Retina (tissue), 1 donor: ENCODE results near the gene ZNF320.
"Not testable (repeated sequence)": the region's sequence is repeated elsewhere in the genome, so short reads cannot be mapped to it uniquely, and the experiment has no call there.

Experiments
- DNase-seq: peaks from one replicate; pipeline ENCODE4 v3.0.0-alpha.2; 2016

The ZNF320 gene

DNA sequence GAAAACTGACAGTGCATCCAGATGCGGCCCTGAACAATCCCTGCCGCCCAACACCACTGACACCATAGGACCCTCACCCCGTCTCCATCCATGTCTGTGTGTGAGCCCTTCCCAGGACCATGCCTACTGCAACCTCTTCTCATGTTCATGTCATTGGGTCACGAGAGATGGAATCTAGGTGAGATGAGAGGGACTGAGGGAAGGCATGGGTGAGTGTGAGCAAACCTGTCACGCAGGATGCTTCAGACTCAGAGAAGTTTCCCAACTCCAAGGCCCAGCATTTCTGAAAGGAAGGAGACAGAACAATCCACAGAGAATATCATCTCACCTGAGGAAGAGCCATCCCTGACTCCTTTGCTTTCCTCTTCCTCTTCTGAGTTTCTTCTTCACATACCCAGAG, 20.1 kb upstream of the ZNF320 start:
- no peak for DNase-seq

DNA sequence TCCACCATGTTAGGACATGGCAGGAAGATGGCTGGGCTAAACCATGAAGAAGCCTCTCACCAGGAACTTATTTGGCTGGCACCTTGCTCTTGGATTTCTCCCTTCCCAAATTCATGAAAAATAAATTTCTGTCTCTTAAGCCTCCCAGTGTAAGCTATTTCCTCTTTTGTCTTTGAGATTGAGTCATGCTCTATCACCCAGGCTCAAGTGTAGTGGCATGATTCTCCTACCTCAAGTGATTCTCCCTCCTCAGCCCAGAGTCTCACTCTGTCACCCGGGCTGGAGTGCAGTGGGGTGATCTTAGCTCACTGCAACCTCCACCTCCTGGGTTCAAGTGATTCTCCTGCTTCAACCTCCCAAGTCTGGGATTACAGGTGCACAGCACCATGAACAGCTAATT, 13.2 kb upstream of the ZNF320 start:
- DNase-seq = no peak

DNA sequence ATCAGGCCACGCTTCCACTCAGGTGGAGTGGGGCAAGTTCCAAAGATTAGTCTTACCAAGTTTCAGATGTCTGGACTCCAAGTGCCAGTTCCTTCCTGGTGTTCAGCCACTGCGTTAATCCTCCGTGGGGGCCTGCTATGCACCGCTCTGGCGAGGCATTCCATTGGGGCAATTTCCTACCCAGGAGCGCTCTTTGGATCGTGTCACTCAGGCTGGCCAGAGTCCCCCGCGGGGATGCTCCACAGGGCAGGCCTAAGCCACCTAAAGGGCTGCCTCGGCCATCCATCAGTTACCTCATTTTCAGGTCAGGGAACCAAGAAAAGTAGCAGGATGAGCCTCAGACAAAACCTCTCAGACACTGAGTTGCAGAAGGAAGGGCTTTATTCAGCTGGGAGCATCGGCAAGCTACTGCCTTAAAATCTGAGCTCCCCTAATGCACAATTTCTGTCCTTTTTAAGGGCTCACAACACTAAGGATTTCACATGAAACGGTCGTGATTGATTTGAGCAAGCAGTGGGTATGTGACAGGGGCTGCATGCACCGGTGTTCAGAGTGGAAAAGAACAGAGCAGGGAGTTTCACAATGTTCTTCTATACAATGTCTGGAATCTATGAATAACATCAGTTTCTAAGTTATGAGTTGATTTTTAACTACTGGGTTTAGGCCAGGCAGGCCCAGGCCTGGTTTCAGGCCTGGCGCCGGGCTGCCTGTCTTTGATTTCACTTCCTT, 6.8 kb upstream of the ZNF320 start:
- not testable (repeated sequence) for DNase-seq

DNA sequence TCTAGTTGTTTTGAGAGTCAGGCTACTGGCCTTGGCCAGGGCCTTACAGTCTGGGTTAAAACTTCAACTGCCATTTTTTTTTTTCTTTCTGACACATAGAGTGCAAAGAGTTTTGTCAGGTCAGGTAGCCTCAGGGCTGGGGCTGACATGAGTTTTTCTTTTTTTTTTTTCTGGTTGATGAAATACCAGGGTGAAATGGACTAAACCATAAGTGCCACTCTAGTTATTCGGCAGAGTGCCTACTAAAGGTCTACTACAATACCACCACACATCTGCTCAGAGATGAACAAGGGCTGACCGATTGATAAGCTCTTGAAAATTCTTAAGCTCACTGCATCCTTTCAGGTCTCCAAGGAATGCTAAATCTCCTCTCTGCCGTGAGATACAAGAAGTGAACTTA, 4.4 kb upstream of the ZNF320 start:
- no peak for DNase-seq

DNA sequence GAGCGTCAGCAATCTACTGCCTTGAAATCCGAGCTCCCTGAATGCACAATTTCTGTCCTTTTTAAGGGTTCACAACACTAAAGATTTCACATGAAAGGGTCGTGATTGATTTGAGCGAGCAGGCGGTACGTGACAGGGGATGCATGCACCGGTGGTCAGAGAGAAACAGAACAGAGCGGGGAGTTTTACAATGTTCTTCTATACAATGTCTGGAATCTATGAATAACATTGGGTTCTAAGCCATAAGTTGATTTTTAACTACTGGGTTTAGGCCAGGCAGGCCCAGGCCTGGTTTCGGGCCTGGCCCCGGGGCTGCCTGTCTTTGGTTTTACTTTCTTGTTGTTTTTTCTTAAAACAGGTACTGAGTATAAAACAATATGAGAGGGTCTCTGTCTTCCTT, 1.2 kb upstream of the ZNF320 start:
- DNase-seq = not testable (repeated sequence)

DNA sequence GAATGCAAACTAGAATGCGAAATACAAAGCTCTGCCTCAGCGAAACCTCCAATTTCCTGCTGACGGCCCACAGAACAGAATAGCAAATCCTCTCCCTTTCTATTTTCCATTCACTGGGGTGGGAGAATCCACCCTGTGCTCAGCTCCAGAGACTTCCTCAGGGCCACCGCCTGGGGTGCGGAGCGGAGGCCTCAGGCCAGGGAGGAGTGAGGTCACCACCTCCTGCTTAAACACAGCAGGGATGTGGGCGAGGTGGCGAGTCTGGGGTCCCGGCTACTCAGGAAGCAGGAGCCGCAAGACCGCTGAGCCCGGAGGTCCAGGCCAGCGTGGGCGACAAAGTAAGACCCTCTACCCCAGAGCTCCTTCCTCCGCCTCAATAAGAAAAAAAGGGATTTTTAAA, 666 bp upstream of the ZNF320 start:
- no peak for DNase-seq

DNA sequence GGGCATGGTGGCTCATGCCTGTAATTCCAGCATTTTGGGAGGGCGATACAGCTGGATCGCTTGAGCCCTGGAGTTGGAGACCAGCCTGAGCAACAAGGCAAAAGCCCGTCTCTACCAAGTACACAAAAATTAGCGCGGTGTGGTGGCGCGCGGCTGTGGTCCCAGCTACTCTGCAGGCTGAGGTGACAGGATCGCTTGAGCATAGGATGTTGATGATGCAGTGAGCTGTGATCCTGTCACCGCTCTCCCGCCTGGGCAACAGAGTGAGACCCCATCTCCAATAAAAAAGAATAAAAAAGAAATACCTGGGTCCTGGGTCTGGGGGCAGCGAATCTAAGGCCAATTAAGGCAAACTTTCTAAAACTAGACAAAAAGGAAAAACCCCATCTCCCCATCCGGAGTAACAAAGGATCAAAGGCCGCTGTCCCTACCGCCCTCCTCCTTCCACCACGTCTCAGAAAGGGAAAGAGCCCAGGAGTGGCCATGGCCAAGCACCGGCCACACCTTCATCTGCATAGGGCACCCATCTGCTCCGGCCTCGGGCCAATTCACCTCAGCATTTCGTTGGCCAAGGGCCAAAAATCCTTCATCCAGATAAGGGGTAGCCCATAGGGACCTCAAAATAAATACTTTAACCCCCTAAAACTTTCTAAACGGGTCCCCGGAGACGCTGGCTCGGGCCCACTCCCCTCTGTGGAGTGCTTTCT, 851 bp downstream of the ZNF320 start:
- no peak for DNase-seq

DNA sequence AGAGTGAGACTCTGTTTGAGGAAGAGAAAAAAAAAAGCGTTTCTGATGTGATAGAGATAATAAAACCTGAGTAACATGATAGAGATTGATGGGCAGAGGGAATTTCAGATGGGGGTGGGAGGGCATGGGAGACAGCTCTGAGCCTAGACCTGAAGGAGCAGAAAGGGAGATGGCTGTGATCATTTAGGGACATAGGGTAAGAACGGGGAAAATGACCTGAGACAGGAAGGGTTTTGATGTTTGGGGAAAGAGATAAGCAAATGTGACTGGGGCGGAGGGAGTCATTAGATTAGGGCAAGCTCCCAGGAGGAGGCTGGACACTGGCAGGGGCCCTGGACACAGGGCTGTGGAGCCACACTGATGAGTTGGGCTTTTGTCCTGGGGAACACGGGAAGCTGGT, 6.1 kb downstream of the ZNF320 start:
- no peak for DNase-seq

DNA sequence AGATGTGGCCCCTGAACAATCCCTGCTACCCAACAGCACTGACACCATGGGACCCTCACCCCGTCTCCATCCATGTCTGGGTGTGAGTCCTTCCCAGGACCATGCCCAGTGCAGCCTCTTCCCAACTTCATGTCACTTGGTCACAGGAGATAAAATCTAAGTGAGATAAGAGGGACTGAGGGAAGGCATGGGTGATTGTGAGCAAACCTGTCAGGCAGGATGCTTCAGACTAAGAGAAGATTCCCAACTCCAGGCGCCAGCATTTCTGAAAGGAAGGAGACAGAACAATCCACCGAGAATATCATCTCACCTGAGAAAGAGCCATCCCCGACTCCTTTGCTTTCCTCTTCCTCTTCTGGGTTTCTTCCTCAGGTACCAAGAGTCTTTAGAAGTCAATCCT, 7.5 kb downstream of the ZNF320 start:
- no peak for DNase-seq

DNA sequence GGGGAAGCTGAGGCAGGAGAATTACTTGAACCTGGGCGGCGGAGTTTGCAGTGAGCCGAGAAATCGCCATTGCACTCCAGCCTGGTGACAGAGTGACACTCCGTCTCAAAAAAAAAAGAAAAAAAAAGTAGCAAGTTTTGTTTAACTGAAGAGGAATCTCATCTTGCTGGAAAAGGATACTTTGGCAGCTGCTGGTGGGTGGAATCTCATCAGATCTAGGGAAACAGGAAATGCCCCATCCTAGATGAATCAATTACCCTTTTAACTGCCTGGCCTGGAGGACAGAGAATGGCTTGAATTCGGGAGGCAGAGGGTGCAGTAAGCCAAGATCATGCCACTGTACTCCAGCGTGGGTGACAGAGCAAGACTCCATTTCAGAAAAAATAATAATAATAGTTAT, 8.4 kb downstream of the ZNF320 start:
- no peak for DNase-seq

DNA sequence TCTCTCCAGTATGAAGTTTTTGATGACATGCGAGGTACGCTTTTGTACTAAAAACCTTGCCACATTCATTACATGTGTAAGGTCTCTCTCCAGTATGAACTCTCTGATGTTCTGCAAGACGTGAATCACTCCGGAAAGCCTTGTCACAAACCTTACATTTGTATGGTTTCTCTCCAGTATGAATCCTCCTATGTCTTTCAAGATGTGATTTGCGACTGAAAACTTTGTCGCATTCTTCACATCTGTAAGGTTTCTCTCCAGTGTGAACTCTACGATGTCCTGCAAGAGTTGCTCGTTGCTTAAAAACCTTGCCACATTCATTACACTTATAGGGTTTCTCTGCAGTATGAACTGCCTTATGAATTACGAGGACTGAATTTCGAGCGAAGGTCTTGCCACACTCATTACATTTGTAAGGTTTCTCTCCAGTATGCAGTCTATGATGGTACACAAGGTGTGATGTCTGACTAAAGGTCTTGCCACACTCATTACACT, 16.5 kb downstream of the ZNF320 start:
- no peak for DNase-seq

DNA sequence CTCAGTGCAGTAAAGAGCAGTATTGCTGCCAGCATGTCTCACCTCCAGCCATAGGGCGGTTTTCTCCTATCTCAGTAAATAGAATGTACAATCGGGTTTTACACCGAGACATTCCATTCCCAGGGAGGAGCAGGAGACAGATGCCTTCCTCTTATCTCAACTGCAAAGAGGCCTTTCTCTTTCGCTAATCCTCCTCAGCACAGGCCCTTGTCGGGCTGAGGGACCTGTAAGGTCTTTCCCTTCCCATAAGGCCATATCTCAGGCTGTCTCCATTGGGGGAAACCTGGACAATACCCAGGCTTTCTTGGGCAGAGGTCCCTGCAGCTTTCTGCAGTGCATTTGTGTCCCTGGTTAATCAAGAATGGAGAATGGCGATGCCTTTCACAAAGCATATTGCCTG, 24.4 kb downstream of the ZNF320 start:
- not testable (repeated sequence) for DNase-seq

DNA sequence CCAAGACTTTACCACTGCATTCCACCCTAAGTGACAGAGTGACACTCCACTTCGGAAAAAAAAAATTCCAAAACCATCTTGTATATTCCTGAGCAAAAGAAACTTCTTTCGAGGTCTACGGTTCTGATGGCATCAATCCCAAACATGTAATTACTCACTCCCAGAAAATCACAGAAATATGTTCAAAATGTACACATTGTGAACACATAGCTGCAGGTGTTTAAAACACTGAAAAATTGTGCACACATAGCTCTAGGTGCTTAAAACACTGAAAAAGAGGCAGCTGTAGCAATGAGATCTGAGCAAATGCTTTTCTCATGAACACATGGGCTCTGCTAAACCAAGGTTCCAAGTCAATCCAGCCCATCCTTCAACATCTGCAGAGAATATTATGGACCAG, 26.0 kb downstream of the ZNF320 start:
- no peak for DNase-seq

DNA sequence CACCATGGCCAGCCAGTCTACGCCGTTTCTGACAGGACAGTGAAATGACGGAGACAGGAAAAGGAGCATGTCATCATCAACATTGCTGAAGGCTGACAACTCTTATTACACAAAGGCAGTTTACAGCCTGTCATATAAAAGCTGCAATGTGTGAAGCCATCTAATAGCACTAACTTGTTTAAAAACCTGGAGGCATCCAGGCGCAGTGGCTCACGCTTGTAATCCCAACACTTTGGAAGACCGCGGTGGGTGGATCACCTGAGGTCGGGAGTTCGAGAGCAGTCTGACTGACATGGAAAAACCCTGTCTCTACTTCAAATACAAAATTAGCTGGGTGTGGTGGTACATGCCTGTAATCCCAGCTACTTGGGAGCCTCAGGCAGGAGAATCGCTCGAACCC, 29.4 kb downstream of the ZNF320 start:
- not testable (repeated sequence) for DNase-seq

DNA sequence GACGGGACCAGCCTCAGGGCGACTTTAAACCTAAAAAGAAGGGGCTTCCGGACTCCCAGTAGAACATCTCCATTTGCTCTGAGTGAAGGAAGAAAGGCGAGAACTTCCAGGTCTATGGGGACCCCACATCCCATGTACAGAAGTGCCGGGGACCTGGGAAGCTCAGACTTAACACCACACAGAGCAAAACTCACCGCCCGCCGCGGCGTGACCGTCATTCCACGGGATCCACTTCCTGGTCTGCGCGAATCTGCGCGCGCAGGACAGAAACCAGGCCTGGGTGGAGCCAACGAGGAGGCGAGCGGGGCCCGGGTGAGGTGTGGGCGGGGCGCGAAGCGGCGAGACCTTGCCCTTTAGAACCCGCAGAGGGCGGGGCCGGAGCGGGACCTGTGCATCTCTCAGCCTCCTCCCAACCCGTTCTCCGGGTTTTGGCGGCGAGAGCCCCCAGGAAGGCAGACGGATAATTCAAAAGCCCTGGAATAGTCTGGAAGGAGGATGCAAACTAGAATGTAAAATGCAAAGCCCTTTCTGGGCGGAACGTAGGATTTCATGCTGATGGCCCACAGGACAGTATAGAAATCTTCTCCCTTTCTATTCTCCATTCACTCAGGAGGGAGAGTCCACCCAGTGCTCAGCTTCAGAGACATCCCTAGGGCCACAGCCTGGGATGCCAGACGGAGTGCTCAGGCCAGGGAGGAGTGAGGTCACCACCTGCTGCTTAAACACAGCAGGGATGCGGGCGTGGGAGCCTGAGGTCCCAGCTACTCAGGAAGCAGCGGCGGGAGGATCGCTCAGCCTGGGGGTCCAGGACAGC, 39.9 kb downstream of the ZNF320 start, which contains the start of gene ZNF468:
TSS of gene ZNF468 (minus strand) at position 242 of the 814 bp plus-strand sequence. CDS start 3,347 bp downstream, outside the sequence.
- DNase-seq = peak; percentile 80

DNA sequence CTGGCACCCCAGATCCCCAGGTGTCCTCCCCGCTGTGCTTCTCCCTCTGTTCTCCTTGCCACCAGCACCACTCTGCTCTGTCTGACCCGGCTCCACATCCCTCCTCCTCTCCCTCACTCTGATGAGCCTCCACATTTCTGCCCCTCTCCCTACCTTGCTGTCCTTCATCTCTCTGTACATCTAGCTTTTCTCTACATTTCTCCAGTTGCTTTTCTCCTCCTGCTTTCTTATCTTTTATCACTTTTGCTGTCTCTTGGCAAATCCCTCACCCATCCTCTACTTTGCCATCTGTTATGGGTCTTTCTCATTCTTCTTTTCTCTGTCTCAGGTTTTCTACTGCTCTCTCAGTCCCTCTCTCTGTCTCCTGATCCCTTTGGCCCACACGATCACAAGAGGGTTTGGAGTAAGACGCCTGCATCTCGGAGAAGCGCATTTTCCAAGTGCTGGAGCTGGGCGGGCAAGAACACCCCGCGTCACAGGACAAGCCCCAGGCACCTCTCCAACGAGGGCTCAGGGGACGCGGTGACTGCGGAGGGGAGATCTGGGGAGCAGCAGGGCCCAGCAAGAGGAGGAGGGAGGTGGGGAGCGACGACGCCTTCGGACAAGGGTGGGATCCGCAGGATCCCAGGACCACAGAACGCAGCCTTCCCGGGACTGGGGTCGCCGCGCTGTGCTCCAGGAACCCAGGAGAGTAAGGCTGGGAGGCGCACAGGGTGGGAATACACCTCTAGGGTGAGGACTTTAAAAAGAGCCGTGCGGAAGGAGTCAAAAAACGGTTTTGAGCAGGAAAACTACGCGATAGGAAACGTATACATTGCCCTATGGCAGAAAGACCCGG, 40.7 kb downstream of the ZNF320 start:
- peak; percentile 29 for DNase-seq
